Measurements from ENCODE around the gene ACLY.
"Not testable (repeated sequence)": the region's sequence is repeated elsewhere in the genome, so short reads cannot be mapped to it uniquely, and the experiment has no call there.

Gene ACLY

GRCh38 chr17:41851382-41851781 is 67.4 kb downstream of the ACLY start:
- H3K27ac ChIP-seq (ENCODE audit: extremely low read depth, low read depth, low read length); H3K9me3 ChIP-seq (ENCODE audit: control insufficient read depth, insufficient read depth, low read depth, low read length); H3K4me3 ChIP-seq (ENCODE audit: low read depth, low read length): not testable (repeated sequence)
- peaks cover 27 to 29% of the 10 kb centered on the region in 2 experiments for H3K36me3 ChIP-seq (ENCODE audit: control insufficient read depth in 2 of 2, insufficient read depth in 1 of 2, low read length in 2 of 2)
- H3K4me1 ChIP-seq (ENCODE audit: control insufficient read depth, insufficient read depth, low read length) = peaks cover 19% of the 10 kb centered on the region
- TF ChIP-seq KLF1 (tag by site-specific recombination; IDR thresholded peaks at IDR 0.05) = peak; percentile 66
- POLR2A ChIA-PET = interaction anchor here (0.7 kb wide), 1 partner anchor 28 kb away, joined by 3 read pairs; no protein-coding TSS in a partner anchor
- CTCF ChIA-PET = interaction anchor here (0.7 to 1.8 kb wide), 6 partner anchors 9 to 976 kb away, joined by 3 to 6 read pairs (median 4); partner anchors contain the start of gene JUP

DNA sequence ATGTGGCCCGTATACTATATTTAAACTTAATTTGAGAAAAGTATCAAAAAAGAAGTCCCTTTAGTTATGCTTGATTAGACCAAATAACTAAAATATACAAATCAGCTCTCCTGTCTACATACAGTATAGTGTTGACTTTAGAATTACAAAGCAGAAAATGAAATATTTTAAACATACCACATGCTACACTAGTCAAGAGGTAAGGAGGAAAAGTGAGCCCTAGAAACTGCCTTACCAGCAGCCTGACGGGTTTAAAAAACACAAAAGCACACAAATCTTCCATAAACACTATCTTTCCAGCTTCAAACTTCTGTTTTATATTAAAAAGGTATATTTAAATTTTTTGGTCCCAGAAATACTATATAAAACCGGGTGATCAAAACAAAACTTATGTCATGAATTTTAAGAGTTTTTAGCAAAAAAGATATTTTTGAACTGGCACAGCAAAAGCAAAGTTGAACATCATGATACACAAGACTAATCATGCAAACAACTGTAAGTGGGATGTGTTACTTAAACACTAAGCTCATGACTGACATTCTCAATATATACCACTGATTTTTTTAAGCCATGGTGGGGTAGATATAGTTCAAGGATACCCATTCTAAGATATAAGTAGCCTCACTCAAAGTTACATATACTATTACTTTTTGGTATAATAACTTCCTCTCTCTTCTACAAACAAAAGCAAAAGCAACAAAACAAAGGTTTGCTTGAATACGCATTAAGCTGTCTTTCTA is 69.3 kb downstream of the ACLY start:
- no peak overlapping the region for H3K4me3 ChIP-seq (ENCODE audit: low read depth, low read length)
- no peak overlapping the region for H3K27ac ChIP-seq (ENCODE audit: extremely low read depth, low read depth, low read length)
- CTCF ChIA-PET = interaction anchor here (0.6 to 1.6 kb wide), 5 partner anchors 10 to 112 kb away, joined by 3 to 4 read pairs (median 3); no protein-coding TSS in a partner anchor
- POLR2A ChIA-PET = interaction anchor here (0.5 to 1.4 kb wide), 5 partner anchors 15 to 171 kb away, joined by 3 to 4 read pairs (median 3); partner anchors contain the start of genes EIF1, JUP and KLHL11
- no peaks in the 10 kb centered on the region for H3K9me3 ChIP-seq (ENCODE audit: control insufficient read depth, insufficient read depth, low read depth, low read length)
- H3K36me3 ChIP-seq (ENCODE audit: control insufficient read depth in 2 of 2, insufficient read depth in 1 of 2, low read length in 2 of 2) = peaks cover 16 to 22% of the 10 kb centered on the region in 2 experiments; a peak in 2 of 3 replicates
- TF ChIP-seq ZNF391 (tag by site-specific recombination; IDR thresholded peaks at IDR 0.05; ENCODE audit: borderline replicate concordance, low read depth) (no peak), PRDM1 (tag by site-specific recombination; IDR thresholded peaks at IDR 0.05) (no peak), ZNF670 (tag by site-specific recombination; IDR thresholded peaks at IDR 0.05; ENCODE audit: low read depth) (no peak), ZNF701 (tag by site-specific recombination; IDR thresholded peaks at IDR 0.05) (no peak), ZSCAN30 (tag by site-specific recombination; IDR thresholded peaks at IDR 0.05) (no peak), ZNF157 (tag by site-specific recombination; IDR thresholded peaks at IDR 0.05) (no peak), ZNF37A (tag by site-specific recombination; IDR thresholded peaks at IDR 0.05) (no peak), ZNF140 (tag by site-specific recombination; IDR thresholded peaks at IDR 0.05) (no peak), ZNF335 (tag by site-specific recombination; conservative IDR thresholded peaks at IDR 0.05) (0 out of 2 replicates have a peak, but pooled peaks have one; percentile 33)
- TF ChIP-seq, protein P1, sequence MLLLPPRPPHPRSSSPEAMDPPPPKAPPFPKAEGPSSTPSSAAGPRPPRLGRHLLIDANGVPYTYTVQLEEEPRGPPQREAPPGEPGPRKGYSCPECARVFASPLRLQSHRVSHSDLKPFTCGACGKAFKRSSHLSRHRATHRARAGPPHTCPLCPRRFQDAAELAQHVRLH (tag by site-specific recombination; IDR thresholded peaks at IDR 0.05) = no peak
- TF ChIP-seq, protein P2, sequence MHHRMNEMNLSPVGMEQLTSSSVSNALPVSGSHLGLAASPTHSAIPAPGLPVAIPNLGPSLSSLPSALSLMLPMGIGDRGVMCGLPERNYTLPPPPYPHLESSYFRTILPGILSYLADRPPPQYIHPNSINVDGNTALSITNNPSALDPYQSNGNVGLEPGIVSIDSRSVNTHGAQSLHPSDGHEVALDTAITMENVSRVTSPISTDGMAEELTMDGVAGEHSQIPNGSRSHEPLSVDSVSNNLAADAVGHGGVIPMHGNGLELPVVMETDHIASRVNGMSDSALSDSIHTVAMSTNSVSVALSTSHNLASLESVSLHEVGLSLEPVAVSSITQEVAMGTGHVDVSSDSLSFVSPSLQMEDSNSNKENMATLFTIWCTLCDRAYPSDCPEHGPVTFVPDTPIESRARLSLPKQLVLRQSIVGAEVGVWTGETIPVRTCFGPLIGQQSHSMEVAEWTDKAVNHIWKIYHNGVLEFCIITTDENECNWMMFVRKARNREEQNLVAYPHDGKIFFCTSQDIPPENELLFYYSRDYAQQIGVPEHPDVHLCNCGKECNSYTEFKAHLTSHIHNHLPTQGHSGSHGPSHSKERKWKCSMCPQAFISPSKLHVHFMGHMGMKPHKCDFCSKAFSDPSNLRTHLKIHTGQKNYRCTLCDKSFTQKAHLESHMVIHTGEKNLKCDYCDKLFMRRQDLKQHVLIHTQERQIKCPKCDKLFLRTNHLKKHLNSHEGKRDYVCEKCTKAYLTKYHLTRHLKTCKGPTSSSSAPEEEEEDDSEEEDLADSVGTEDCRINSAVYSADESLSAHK (tag by site-specific recombination; IDR thresholded peaks at IDR 0.05) = peak; percentile 64
- peaks cover 19% of the 10 kb centered on the region for H3K4me1 ChIP-seq (ENCODE audit: control insufficient read depth, insufficient read depth, low read length)

DNA sequence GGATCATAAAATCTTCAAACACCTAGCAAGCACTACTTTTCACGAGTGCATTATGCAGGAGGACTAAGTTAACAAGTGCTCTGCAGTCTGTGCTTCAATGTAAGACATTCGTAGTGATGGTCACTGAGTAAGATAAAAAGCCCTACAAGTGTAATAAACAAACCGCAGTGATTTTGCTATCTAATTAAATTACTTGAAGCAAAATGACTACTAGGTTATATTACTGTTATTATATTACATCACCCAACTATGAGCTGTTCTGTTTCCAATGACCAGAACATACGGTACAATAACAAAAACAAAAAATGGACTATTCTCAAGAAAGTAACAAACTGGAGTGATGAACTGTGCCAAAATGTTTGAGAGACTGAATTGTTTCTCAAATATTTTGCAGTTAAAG is 70.0 kb downstream of the ACLY start:
- ChIA-PET CTCF (interaction anchor here (0.8 to 1.6 kb wide), 5 partner anchors 11 to 112 kb away, joined by 3 to 4 read pairs (median 3); partner anchors contain the start of gene KLHL10), POLR2A (interaction anchor here (0.5 to 1.4 kb wide), 5 partner anchors 16 to 172 kb away, joined by 3 to 4 read pairs (median 3); partner anchors contain the start of genes EIF1, JUP and KLHL11)
- no peak overlapping the region for H3K27ac ChIP-seq (ENCODE audit: extremely low read depth, low read depth, low read length)
- peaks cover 19% of the 10 kb centered on the region for H3K4me1 ChIP-seq (ENCODE audit: control insufficient read depth, insufficient read depth, low read length)
- no peaks in the 10 kb centered on the region for H3K9me3 ChIP-seq (ENCODE audit: control insufficient read depth, insufficient read depth, low read depth, low read length)
- peaks cover 16% of the 10 kb centered on the region in 2 experiments; a peak in 2 of 3 replicates for H3K36me3 ChIP-seq (ENCODE audit: control insufficient read depth in 2 of 2, insufficient read depth in 1 of 2, low read length in 2 of 2)
- no peak overlapping the region for H3K4me3 ChIP-seq (ENCODE audit: low read depth, low read length)
- TF ChIP-seq, protein P2 (tag by site-specific recombination; IDR thresholded peaks at IDR 0.05) = no peak
- TF ChIP-seq ZNF530 (tag by site-specific recombination; IDR thresholded peaks at IDR 0.05; ENCODE audit: low read depth) (no peak), ZNF510 (tag by site-specific recombination; IDR thresholded peaks at IDR 0.05; ENCODE audit: insufficient replicate concordance) (no peak), ZNF621 (tag by site-specific recombination; IDR thresholded peaks at IDR 0.05) (no peak), HIC1 (tag by site-specific recombination; IDR thresholded peaks at IDR 0.05) (0 out of 2 replicates have a peak, but pooled peaks have one; percentile 42), SCRT2 (tag by site-specific recombination; IDR thresholded peaks at IDR 0.05) (peak; percentile 88), ZNF792 (tag by site-specific recombination; IDR thresholded peaks at IDR 0.05) (no peak), ZNF354C (tag by site-specific recombination; IDR thresholded peaks at IDR 0.05; ENCODE audit: borderline replicate concordance, low read depth) (no peak), ZNF561 (tag by site-specific recombination; IDR thresholded peaks at IDR 0.05; ENCODE audit: borderline replicate concordance) (peak; percentile 52; the same call in 1 of the 2 replicates), REPIN1 (tag by site-specific recombination; IDR thresholded peaks at IDR 0.05; ENCODE audit: low read depth) (no peak), ZNF548 (tag by site-specific recombination; IDR thresholded peaks at IDR 0.05) (no peak), ZNF600 (tag by site-specific recombination; IDR thresholded peaks at IDR 0.05) (peak; percentile 42; the same call in 1 of the 2 replicates)

All from HEK293 (cell line).